Measurements from ENCODE around the gene PAM.
A peak's percentile ranks its signal among the peaks of the same experiment; 100 is the strongest.
"Not testable (repeated sequence)": the region's sequence is repeated elsewhere in the genome, so short reads cannot be mapped to it uniquely, and the experiment has no call there.

The PAM gene

DNA sequence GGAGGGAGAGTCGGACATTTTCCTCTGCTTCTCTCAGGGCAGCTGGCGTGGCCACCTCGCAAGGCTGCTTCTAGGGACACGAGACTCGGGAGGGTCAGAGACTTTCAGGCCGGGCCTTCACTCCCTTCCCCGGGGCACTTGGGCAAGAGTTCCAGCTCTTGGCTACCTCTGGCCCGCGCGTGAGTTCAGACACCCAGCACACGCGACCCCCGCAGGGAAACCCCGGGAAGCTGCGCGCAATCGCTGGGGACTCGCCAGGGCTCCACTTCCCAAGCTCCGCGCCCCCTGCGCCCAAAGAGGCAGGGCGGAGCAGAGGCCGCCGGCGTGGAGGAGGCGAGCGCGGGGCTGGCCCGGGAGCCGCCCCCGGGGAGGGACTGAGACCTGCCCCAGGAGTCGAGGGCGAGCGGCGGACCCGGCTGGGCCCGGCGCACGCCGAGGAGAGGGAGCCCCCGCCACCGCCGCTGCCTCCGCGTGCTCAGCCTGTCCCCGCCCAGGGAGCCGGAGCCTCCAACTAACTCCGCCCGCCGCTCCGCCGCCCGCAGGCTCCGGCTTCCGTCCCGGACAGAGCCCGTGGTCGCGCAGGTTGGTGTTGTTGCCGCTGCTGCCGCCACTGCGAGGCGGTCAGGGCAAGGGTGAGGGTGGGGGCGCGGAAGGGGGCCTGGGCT is at the start of gene PAM:
Gene PAM (plus strand): TSS at position 539 of the 665 bp plus-strand sequence. CDS start 110,891 bp downstream, outside the sequence.
- peak; percentile 51 for DNase-seq

DNA sequence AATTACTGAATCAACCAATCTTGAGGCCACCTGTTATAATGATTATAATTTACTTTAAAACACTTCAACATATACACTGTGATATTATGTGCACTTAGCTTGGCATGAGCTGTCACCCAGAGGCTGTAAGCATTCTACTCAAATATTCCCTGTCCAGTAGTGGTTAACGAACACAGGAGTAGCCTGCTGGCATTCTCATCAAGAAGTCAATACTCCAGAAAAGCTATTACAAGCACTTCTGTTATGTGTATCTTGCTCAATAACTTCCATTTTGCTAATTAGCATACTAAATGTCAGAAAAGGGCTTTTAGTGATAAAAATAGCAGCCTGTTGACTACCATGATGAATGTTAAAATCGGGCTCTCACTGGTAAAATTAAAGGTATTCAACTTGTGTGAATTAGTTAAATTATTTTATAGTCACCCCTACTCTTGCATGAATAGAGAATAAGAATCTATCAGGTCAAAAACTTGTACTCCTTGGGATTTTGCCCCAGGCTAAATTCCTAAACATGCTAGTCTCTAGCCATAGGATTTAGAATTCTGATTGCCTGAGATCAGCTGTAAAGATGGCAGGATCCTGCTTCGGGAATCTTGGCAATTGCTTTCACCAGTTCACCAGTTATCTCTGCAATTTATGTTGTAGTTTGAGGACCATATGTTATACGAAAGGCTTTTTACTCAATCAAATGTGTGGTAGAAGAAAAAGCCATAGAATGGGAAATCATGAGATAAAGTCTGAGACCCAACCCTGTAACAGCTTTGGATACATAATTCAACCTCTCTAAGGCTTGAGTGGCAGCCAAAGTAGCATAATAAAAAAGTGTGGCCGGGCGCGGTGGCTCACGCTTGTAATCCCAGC is 43.4 kb upstream of the PAM start:
- DNase-seq = no peak

DNA sequence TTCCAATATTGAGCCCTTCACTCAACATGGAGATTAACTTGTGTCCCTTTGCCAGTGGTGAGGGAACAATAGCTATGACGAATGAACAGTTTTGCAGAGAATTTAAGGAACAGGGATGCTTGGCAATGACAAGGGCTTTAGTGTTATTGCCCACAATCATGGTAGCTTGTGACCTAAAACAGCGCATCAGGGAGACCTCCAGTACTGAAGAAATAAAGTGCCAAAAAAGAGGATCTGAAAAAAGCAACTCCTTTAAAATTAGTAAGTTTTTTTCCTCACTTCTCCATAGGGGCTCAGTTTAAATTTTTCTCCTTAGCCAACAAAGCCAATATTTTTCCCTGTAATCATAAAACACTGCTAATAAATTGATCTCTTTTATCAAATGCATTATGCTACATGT is 41.8 kb upstream of the PAM start:
- DNase-seq = no peak

DNA sequence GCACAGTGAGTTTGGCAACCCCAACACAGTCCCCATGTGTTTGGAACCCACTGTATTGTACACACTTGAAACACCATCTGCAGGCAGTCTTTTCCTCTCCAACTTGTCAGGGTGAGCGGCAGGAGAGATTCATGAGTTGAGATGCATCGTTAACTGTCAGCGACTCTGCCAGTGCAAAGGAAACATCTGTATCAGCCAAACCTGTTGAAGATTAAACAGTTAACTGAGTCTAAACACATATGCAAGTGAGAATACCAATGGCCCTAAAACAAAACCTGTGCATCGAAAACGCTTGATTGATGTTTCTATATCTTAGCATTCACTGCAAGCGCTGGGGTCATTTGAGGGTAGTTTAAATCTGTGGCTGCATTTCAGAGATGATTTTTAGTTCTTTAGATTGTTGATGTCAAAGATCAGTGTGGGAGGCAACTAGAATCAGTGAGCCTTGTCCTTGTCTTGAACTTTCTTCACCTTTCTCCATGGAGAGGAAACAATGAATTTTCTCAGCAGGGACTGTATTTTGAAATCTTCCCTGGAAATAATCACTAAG is 41.3 kb upstream of the PAM start:
- no peak for DNase-seq

DNA sequence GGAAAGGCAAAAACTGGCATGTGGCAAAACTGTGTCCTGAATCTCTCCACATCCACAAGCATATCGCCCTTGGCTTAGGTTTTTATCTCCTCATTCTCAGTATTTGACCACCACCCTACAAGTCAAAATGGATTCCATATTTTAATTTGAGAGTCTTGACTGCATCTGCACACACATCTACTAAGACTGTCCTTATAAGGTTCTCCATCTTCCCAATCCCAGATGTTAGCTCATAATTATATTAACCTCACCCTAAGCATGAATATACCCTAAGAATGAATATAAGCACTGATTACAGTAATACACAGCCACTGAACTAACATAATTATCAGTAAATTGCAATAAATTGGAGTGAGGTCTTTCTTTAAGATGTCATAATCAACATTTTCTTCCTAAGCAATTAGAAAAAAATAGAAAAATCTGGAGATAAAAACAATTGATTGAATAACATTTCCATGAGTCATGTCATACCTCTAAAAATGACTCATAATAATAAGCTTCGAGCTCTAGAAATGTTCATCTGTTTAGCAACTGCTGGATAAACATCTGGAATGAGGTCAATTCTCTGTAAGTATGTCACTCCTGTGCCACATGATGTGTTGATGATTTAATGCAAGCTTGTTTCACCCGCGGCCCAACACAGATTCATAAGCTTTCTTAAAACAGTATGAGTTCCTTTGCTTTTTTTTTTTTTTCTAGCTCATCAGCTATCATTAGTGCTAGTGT is 39.9 kb upstream of the PAM start:
- DNase-seq = no peak

DNA sequence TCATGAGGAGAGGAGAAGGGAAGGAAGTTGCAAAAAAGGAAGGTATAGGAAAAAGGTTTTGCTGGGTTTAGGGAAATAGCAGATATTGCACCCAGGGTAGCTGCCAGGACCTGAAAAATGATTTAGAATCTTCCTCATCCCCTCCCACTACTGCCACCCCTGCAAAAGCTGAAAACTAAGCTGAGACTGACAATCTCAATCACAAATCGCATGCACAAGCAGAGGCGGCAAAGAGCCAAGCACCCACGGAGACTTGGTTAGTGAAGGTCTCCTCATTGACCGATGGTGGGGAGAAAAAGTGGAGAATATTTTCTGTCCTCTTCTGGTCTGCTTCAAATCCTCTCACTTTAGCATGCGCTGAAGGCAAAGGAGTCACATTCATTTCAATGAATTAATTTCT is 39.1 kb upstream of the PAM start:
- DNase-seq = no peak

DNA sequence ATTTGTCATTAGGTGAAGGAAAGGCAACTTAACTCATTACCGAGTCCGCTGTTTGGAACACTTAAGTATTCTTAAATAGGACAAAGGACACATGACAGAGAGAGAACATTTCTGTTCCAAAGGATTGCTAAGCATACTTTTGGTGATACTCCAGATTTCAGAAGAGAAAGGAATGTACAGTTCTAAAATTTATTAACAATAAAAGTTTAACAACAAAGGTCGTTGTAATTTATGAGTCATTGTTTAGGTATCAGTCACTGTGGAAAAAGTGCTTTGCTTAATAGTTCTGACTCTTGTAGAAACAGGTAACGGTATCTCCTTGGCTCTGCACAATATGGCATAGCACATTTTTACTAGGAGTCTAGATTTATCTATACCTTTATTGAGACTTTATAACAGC is 36.3 kb upstream of the PAM start:
- DNase-seq = no peak

DNA sequence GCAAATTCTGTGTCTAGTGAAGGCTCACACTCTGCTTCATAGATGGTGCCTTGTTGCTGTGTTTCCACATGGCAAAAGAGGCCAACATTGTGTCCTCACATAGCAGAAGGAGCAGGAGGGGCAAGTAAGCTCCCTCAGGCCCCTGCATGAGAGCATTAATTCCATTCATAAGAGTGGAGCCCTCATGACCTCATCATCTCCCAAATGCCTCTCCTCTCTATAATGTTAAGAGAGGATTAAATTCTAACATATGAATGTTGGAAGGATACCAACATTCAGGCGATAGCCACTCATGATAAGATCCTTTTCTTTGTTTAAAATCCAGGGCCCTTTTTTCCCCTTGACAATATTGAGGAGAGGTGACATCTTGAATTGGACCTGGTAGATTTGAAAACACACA is 35.2 kb upstream of the PAM start:
- DNase-seq = no peak

DNA sequence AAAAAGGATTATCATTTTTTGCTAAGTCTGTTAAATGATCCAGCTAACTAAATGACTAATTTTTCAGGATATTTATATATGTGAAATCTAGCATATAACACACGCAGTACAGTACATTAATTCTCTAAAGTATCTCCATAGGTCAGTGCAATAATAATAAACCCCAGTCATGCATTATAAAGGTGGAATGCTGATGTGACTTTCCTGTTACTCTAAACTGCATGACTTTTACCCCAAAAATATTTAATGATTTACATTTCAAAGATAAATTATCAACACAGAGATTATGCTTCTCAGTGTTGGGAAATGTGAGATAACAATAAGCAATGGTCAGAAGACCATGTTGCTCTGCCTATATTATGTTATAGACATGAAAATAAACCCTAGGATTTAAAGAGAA is 34.1 kb upstream of the PAM start:
- no peak for DNase-seq

DNA sequence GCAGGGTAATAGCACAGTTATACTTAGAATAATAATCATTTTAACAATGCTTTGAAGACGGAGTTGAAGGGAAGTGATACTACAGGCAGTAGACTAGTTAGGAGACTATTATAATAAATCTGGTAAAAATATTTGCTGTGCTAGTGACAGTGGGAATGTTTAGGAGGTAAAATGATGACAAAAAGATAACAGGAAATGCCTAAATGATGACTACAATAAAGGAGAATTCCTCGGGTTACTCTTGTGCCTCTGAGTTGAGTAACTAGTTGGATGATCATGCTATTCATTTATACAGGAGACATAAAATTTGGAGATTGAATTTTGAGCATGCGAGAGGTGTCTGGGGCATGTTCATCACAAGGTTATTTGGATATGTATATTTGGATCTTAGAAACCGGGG is 32.2 kb upstream of the PAM start:
- DNase-seq = no peak

DNA sequence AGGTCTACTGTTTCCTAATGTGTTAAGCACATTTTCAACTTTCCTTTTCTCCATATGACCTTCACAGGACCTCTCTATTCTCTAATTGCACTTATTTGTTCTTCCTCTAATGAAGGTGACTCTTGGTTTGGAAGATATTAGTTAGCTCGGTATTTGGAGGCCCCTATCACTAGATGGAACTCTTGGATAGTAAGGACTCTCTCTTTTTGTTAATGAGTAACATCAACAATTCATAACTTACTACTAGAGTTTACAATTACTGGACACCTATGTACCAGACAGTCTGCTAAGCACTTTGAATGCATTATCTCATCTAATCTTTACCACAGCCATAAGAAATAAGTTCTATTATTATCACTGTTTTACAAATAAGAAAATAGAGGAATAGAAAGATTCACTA is 23.4 kb upstream of the PAM start:
- DNase-seq = no peak

DNA sequence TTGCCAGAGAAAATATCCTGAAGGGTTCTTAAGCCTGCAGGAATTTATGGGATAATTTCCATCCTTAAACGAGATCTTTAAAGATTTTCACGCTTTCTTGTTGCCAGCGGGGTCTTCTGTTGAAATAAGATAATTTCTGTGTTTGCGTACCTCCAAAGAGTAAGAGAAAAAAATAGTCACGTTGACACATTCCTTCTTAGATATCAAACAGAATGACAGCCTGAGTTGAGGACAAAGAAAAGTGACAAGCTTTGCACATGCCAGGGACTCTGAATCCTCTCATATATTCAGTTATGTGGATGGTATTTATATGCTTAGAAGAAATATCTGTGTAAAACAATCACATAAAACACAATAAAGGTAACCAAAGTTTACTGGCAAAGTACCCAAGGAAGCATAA is 21.6 kb upstream of the PAM start:
- no peak for DNase-seq

DNA sequence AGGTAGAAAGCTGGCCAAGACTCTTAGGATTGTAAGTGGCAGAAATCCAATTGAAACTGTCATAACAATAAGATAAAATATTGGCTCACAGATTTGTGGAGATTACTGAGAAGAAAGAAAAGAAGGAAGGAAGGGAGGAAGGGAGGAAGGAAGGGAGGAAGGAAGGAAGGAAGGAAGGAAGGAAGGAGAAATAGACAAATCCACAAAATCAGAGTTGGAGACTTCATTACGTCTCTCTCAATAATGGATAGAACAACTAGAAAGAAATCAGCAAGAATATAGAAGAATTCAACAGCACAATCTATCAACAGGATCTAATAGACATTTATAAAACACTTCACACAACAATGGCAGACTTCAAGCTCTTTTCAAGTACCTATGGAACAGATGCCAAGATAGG is 17.9 kb upstream of the PAM start:
- no peak for DNase-seq

DNA sequence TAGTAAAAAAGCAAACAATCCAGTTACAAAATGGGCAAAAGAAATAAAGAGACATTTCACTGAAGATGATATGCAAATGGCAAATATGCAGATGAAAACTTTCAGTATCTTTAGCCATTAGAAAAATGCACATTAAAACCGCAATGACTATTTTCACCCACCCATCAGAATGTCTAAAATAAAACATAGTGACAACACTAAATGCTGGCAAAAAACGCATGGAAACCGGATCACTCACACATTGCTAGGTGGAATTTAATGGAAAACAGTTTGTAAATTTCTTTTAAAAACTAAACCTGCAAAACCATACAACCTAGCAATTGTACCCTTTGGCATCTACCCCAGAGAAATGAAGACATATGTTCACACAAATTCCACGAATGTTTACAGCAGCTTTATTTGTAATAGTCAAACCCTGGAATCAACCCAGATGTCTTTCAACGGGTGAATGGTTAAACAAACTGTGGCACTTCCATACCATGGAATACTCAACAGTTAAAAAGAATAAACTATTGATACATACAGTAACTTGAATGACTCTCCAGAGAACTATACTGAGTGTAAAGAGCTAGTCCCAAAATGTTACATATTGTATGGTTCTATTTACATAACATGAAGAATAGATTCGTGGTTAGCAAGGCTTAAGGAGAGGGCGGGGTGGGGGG is 17.2 kb upstream of the PAM start:
- DNase-seq = no peak

DNA sequence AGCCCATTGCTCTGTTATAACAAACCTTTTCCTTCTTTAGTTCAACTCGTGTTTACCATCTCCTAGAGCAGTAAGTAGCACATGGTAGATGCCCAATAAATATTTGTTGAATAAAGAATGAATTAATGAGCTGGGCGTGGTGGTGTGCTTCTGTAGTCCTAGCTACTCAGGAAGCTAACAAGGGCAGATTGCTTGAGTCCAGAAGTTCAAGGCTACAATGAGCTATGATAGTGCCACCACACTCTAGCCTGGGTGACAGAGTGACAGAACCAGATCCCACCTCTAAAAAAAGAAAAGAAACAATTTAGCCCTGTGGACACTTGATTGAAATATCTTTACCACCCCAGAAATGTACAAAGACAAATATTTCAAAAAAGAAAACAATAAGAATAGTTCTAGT is 14.6 kb upstream of the PAM start:
- DNase-seq = no peak

DNA sequence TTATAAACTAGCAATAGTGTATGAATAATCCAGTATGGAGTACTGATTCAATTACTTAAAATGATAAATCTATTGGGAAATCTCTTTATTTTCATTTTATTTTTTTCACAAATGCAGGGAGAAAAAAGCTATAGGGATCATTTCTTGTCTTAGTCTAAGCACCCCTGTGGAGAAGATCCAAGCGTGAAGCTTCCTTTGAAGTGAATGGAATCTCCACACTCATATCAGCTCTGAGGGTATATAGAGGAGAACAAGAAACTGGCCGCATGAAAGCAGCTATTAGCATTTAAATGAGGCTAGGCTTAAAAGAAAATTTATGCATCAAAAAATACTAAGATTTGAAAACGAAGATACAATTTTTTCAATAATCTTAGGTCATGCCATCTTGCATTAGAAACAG is 12.9 kb upstream of the PAM start:
- DNase-seq = no peak

DNA sequence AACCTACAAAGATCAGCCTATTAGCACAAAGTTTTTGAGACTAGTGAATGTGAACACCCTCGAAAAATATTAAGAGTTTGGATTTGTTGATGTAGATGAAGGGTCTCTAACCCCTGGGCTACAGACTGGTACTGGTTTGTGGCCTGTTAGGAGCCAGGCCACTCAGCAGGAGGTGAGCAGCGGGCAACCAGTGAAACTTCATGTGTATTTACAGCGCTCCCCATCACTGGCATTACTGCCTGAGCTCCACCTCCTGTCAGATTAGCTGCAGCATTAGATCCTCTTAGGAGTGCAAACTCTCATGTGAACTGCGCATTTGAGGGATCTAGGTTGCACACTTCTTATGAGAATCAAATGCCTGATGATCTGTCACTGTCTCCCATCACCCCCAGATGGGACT is 11.2 kb upstream of the PAM start:
- DNase-seq = no peak

DNA sequence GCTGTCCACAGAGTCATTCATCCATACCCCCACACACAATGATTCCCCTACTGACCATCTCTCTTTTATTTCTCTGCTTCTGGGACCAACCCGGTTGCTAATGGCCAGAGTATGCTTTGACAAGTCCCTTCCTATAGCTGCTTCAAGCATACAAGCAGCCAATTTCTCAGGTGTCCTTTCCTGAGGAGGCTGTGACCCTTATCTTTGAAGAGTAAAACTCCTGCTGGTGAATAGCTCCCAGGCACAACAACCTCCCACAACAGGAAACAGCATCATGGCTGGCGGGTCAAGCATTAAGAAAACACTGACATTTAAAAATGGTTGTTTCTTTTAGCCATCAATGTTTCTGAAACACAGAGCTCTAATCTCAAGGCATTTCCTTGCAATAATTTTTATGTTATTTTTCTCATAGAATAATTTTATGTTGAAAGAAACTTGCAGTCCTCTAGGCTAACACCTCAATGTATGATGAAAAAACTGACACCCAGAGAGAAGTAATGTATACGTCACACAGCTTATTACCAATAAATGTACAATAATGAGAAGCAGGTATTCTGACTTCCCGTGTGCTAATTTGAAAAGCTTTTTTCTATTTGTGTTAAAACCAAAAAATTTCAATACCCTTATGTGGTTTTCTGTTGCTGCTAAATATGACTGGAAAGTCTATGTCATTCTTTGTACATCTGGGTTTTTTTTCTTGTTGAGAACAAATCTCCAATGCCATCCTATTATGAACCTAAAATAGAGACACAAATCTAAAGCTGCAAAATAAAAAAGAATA is 7.5 kb upstream of the PAM start:
- DNase-seq = no peak

DNA sequence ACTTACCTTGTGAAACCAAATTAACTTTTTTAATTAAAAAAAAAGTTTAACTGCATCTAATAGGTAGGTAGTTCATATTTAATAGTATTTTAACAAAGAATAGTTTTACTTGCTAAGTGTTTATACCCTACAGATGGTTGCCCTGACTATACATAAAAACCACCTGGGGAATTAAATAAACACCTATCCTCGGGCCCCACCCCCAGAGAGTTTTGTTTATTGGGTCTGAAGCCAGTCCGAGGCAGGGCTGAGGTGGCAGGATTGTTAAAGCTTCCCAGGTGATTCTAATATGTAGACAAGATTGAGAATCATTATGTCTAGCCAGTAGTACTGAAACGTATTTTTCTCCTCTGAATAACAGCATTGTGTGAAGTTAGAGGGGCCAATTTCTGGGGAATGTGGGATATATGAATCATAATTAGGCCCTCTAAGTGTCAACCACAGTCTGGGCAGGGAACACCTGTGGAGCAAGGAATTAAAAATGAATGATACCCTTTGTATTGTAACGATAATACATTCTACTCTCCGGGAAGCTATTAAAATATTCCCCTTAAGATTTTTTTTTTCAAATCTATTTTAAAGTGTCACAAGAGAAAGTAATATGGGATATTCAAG is 5.6 kb upstream of the PAM start:
- no peak for DNase-seq

DNA sequence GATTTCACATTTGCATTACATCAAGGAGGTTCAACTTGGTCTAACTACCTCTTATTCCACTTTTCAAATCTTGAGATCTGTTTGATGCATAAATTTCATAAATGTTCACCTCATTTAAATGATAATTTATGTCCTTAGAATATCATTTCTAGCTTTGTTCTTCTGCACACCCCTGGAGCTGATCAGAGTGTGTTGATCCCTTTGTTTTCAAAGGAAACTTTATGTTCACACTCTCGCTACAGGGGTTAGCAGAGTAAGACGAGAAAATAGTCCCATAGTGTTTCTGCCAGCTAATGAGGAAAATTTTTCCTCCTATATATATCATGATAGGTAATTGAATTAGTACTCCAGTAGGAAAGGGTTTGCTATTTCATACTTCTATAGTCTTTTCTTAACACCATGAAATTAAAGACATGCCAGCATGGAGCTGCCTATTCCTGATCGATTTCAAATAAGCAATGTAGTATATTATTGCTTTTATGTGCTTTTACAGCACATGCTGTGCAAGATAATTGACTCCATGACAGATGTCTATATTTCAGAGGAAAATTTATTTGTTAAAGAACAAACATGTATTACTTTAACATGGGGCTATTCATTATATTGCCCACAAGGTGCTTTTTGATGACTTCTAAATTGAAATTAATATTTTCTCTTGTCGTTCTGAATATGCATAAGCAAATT is 4.8 kb upstream of the PAM start:
- no peak for DNase-seq

DNA sequence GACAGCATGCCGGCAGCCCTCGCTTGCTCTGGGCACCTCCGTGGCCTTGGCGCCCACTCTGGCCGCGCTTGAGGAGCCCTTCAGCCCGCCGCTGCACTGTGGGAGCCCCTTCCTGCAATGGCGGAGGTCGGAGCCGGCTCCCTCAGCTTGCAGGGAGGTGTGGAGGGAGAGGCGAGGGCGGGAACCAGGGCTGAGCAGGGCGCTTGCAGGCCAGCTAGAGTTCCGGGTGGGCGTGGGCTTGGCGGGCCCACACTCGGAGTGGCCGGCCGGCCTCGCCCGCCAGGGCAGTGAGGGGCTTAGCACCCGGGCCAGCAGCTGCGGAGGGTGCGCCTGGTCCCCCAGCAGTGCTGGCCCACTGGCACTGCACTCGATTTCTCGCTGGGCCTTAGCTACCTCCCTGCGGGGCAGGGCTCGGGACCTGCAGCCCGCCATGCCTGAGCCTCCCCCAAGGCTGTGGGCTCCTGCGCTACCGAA is 3.2 kb upstream of the PAM start:
- DNase-seq = not testable (repeated sequence)
